ENCODE results near the gene NPEPL1. TPM values are rescaled to one million over a fixed set of nuclear protein-coding genes. Genes with fewer than 3 reads are reported as not detected.

The NPEPL1 gene
- total RNA-seq, 2 experiments from 2014 or later: 13.6 to 15.2 TPM

DNA sequence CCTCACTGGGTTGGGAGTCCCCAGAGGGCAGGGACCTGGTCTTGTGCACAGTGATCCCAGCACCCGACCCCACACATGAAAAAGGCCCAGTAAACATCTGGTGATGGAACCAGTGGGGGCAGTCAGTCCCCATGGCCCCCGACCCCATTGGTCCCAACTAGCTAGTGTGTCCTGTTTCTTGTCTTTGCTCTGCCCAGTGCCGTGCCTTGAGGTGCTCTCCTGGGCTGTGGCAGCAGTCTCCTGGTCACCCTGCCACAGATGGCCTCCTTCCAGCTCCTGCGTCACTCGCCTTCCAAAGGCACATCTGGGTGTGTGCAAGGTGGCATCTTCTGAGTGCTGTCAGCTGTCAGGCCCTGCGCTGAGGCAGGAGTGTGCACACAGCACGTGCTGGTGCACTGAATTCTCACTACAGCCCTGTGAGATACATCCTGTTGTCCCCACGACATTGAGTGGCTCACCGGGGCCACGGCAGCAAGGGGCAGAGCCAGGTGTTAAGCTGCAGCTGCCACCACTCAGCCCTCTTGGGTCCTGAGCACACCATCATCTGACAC is 3.9 kb downstream of the NPEPL1 start:
- Mint-ChIP-seq H3K4me3 (no peak overlapping the region), H3K4me1 (peaks cover 9% of the 10 kb centered on the region), H3K27ac (no peak overlapping the region), H3K9me3 (ENCODE audit: low read depth) (no peaks in the 10 kb centered on the region), H3K36me3 (ENCODE audit: low read depth) (peaks cover 8% of the 10 kb centered on the region), H3K27me3 (no peaks in the 10 kb centered on the region)
- ChIA-PET POLR2A (no interaction called here), CTCF (no interaction called here)
- DNase-seq (peak; percentile 3), ATAC-seq (no peak)
- intact Hi-C loops (cut with DNase I, micrococcal nuclease): no loop called here

DNA sequence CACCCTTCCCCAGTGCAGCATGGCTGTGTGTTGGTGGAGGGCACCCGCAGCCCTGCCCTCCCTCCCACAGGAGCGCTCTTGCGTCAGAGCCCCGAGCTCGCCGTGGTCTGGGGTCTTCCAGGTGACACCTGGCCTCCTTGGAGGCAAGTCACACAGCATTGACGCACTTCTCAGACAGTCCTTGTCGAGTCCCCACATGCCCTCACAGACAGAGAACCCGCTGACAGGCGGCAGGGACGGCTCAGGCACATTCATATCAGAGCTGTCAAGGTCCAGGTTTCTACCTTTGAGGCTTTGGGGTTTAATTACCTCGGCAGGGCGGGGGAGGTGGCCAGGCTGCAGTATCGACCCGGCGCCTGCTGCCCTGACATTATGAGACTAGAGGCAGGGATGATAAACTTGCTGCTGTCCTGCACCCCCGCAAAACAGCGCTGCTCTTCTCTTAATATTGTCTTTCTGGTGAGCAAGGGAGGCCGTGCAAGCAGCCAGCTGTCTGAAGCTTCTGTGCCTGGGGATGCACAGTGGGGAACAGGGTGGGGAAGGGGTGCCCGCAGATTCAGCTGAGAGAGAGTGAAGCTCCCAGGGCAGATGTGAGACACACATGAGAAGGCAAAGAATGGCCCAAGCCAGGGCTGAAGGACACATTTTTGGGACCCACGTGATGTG is 4.7 kb downstream of the NPEPL1 start:
- Mint-ChIP-seq H3K4me1 (peaks cover 9% of the 10 kb centered on the region), H3K27ac (no peak overlapping the region), H3K36me3 (ENCODE audit: low read depth) (peaks cover 8% of the 10 kb centered on the region), H3K9me3 (ENCODE audit: low read depth) (no peaks in the 10 kb centered on the region), H3K4me3 (no peak overlapping the region), H3K27me3 (no peaks in the 10 kb centered on the region)
- CTCF ChIA-PET: interaction anchor here (0.7 kb wide), 1 partner anchor 71 kb away, joined by 3 read pairs; no protein-coding TSS in a partner anchor
- no peak for ATAC-seq
- POLR2A ChIA-PET: no interaction called here
- intact Hi-C loops (cut with DNase I, micrococcal nuclease): no loop called here
- DNase-seq: peak; percentile 2

DNA sequence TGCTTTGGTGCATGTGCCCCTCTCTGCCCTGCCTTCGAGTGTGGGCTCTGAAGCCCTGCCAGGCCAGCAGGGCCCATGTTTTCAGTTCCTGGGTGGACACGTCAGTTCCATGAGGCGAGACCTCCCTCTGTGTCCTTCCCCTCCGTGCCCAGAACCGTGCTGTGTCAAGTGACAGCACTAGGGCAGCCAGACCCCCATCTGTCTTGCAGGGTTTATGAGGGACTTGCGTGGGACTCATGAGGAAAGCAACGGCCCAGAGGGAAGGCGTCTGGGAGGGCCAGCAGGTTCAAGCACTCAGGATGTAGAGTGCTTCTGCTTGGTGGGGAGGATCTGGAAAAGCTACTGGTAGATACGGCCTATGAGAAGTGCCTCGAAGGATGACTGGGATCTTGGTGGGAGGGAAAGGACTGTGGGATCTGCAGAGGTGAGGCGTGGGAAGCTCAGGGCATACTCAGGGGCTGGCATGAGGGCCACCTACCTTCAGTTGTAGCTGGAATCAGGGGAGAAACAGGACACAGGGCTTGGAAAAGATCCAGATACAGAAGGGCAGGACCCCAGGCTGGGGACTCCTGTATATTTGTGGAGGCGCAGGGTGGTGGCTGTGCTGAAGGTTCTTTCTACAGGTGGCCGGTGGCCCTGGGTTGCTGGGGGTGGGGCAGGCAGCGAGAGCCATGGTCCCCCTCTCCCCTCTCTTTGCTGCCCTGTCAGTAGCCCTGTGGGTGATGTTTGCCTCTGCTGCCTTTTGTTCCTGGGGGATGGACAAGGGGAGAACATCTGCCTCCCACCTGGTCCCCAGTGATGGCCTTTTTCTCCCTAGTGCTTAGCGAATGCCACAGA is 5.5 kb downstream of the NPEPL1 start:
- Mint-ChIP-seq H3K4me3 (no peak overlapping the region), H3K4me1 (peaks cover 9% of the 10 kb centered on the region), H3K36me3 (ENCODE audit: low read depth) (peaks cover 15% of the 10 kb centered on the region), H3K9me3 (ENCODE audit: low read depth) (no peaks in the 10 kb centered on the region), H3K27me3 (no peaks in the 10 kb centered on the region), H3K27ac (peak overlapping the region; percentile 2)
- DNase-seq (peak; percentile 2), ATAC-seq (no peak)
- CTCF ChIA-PET: interaction anchor here (0.7 kb wide), 1 partner anchor 72 kb away, joined by 3 read pairs; no protein-coding TSS in a partner anchor
- intact Hi-C loops (cut with DNase I, micrococcal nuclease): no loop called here
- POLR2A ChIA-PET: no interaction called here

DNA sequence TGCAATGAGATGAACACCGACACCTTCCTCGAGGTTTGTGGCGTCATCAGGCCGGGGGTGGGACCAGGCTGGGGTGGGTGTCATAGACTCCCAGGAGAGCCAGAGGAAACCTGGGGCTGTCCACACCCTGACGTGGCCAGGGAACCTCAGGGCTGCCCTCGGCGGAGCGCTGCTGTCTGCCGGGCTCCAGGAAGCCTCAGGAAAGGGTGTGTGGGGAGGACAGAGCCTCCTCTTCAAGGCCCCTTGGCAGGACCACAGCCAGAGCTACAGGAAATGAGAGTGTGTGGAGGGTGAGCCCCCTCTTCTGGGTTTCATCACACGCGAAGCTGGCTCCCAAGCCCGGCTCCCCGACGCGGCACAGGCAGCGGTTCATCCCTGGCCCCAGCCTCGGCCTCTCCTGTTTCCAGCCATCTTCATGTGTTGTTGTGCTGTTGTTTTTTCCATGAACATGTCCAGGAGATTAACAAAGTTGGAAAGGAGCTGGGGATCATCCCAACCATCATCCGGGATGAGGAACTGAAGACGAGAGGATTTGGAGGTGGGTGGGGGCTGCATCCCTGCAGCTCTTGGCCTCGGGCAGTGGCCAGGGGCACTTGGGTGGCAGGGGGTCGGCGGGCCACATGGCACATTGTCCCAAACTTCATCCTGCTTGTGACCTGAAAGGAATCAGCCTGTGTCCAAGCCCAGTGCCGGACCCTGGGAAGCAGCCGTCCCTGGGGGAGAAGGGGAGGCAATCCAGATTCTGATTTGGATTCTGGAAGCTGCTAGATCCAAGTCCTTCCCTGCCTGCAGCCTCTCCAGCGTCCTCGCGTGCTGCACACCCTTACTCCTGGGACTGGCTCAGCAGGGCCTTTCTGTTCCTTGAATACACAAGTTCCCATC is 6.4 kb downstream of the NPEPL1 start:
- Mint-ChIP-seq H3K27ac (no peak overlapping the region), H3K36me3 (ENCODE audit: low read depth) (peaks cover 22% of the 10 kb centered on the region), H3K4me3 (no peak overlapping the region), H3K27me3 (no peaks in the 10 kb centered on the region), H3K4me1 (peaks cover 4% of the 10 kb centered on the region), H3K9me3 (ENCODE audit: low read depth) (no peaks in the 10 kb centered on the region)
- POLR2A ChIA-PET: no interaction called here
- no peak for DNase-seq
- no peak for ATAC-seq
- CTCF ChIA-PET: no interaction called here
- intact Hi-C loops (cut with DNase I, micrococcal nuclease): no loop called here

DNA sequence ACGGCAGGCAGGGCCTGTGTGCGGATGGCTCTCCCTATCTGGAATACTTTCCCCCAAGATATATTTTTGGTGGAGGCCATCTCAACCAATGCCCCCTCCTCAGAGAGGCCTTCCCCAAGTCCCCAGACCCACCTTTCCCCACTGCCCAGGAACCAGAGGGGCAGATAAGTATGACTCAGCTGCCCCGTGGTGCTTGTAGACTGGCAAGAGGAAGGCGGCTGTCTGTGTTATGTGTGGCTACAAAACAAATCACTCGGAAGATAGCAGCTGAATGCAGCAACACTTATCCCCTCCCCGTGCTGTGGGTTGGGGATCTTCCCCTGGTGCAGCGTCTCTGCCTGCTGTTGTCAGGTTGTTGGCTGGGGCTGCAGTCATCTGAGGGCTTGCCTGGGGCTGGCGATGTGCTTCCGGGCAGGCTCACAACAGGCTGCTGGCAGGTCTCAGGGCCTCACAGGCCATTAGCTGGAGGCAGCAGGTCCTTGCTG is 7.1 kb downstream of the NPEPL1 start:
- Mint-ChIP-seq H3K36me3 (ENCODE audit: low read depth) (peaks cover 24% of the 10 kb centered on the region), H3K27me3 (no peaks in the 10 kb centered on the region), H3K4me1 (no peaks in the 10 kb centered on the region), H3K4me3 (no peak overlapping the region), H3K27ac (peak overlapping the region; percentile 40), H3K9me3 (ENCODE audit: low read depth) (no peaks in the 10 kb centered on the region)
- ATAC-seq (no peak), DNase-seq (no peak)
- CTCF ChIA-PET: no interaction called here
- POLR2A ChIA-PET: no interaction called here
- intact Hi-C loops (cut with DNase I, micrococcal nuclease): no loop called here

DNA sequence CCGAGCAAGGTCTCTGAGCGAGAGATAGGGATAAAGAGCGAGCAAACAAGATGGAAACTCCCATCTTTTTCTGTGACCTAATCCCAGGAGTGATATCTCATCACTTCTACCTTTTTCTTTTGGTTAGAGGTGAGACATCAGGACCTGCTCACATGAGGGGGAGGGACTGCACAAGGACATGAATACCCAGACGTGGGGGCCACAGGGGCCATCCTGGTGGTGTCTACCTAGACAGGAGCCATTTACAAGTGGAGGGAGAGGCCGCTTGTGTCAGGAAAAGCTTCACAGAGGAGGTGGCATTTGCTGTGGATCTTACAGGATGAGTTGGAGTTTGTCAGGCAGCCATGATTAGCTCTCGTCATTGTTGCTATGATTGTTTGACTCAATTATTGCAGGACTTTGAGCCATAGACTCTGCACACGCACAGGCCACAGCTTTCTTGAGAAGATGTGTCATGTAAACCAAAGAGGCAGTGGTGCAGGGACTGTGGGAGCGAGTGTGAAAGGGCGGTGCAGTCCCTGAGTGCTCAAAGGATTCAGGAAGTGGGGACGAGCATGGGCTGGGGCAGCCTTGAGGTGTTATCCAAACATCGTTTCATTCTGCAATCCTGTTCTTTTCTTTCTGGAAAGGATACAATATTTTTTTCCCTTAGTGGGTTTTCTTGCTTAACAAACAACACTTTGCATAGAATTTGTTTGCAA is 7.7 kb downstream of the NPEPL1 start:
- CTCF ChIA-PET: no interaction called here
- H3K4me1 Mint-ChIP-seq: no peaks in the 10 kb centered on the region
- peak; percentile 34 for DNase-seq
- no peaks in the 10 kb centered on the region for H3K9me3 Mint-ChIP-seq (ENCODE audit: low read depth)
- intact Hi-C loops (cut with DNase I, micrococcal nuclease): no loop called here
- H3K36me3 Mint-ChIP-seq (ENCODE audit: low read depth): peaks cover 24% of the 10 kb centered on the region
- H3K4me3 Mint-ChIP-seq: no peak overlapping the region
- H3K27me3 Mint-ChIP-seq: no peaks in the 10 kb centered on the region
- peak overlapping the region; percentile 40 for H3K27ac Mint-ChIP-seq
- POLR2A ChIA-PET: interaction anchor here (0.7 kb wide), 1 partner anchor 79 kb away, joined by 4 read pairs; no protein-coding TSS in a partner anchor
- ATAC-seq: peak; percentile 76

DNA sequence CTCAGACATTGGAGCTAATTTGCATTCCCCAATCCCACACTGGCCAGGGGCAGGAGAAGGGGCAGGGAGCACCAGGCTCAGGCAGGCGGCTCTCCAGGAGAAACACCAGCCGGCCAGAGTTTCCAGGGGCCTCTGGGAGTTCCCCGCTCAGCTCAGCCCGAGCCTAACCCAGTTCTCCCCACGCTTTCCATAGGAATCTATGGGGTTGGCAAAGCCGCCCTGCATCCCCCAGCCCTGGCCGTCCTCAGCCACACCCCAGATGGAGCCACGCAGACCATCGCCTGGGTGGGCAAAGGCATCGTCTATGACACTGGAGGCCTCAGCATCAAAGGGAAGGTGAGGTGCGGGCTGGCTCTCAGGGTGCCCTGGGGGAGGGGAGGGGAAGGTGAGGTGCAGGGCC is 8.2 kb downstream of the NPEPL1 start:
- peak; percentile 4 for DNase-seq
- ChIA-PET CTCF (no interaction called here), POLR2A (interaction anchor here (0.7 kb wide), 1 partner anchor 80 kb away, joined by 4 read pairs; no protein-coding TSS in a partner anchor)
- no peak overlapping the region for H3K27ac Mint-ChIP-seq
- no peaks in the 10 kb centered on the region for H3K27me3 Mint-ChIP-seq
- ATAC-seq: no peak
- H3K4me3 Mint-ChIP-seq: no peak overlapping the region
- no peaks in the 10 kb centered on the region for H3K9me3 Mint-ChIP-seq (ENCODE audit: low read depth)
- intact Hi-C loops (cut with DNase I, micrococcal nuclease): no loop called here
- no peaks in the 10 kb centered on the region for H3K4me1 Mint-ChIP-seq
- H3K36me3 Mint-ChIP-seq (ENCODE audit: low read depth): peaks cover 24% of the 10 kb centered on the region

DNA sequence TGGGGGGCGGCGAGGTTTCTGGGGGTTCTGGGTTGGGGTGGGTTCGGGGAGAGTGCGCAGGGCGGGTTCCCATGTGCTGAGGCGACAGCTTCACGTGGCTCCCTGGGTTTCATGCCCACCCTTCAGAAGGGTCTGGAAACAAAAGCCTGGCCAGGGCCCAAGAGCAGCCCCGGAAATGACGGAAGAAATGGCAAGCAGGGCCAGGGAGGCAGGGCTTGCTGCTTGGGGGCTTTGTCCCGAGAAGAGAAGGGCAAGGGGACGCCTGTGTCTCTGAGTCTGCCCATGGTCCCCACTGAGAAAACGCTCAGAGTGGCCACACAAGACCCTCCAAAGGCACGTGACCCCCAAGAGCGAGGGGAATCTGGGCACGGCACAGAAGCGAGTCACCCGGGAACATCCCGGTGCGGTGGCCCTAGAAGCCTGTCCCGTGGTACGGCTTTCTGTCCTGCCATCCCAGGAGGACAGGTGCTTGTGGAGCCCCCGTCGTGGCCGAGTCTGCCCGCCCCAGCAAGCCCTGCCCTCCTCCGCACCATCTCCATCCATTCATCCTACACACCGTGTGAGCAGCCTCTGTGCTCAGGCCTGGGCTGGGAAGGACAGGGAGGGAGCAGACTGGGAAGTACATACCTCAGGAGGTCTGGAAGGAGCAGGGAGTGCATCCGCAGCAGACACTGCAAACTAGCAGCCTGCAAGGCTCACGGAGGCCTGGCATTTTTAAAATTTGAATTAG is 9.0 kb downstream of the NPEPL1 start:
- ATAC-seq (no peak), DNase-seq (peak; percentile 1)
- ChIA-PET POLR2A (no interaction called here), CTCF (no interaction called here)
- peaks cover 24% of the 10 kb centered on the region for H3K36me3 Mint-ChIP-seq (ENCODE audit: low read depth)
- H3K4me3 Mint-ChIP-seq: no peak overlapping the region
- no peaks in the 10 kb centered on the region for H3K9me3 Mint-ChIP-seq (ENCODE audit: low read depth)
- intact Hi-C loops (cut with DNase I, micrococcal nuclease): no loop called here
- H3K4me1 Mint-ChIP-seq: no peaks in the 10 kb centered on the region
- no peaks in the 10 kb centered on the region for H3K27me3 Mint-ChIP-seq
- H3K27ac Mint-ChIP-seq: no peak overlapping the region

DNA sequence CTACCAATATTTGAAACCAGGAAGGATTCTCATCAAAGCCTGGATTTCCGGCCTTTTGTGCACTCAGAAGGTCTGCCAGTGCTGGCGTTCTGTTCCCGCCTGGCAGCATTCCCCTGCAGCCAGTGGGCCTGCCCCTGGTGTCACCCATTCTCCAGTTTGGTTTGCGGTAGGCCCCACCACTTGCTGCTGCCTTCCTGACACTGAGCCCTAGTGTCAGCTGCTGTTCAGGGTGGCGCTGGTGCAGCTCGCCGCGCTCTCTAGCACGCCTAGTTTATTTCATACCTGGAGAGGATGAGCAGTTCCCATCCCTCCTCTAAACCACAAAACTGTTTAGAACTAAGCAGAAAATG is 9.5 kb downstream of the NPEPL1 start:
- Mint-ChIP-seq H3K4me3 (no peak overlapping the region), H3K27me3 (no peaks in the 10 kb centered on the region), H3K27ac (no peak overlapping the region), H3K4me1 (no peaks in the 10 kb centered on the region), H3K36me3 (ENCODE audit: low read depth) (peaks cover 20% of the 10 kb centered on the region), H3K9me3 (ENCODE audit: low read depth) (no peaks in the 10 kb centered on the region)
- CTCF ChIA-PET: interaction anchor here (1.2 kb wide), 1 partner anchor 221 kb away, joined by 6 read pairs; no protein-coding TSS in a partner anchor
- POLR2A ChIA-PET: no interaction called here
- intact Hi-C loops (cut with DNase I, micrococcal nuclease): no loop called here
- DNase-seq: no peak
- no peak for ATAC-seq

DNA sequence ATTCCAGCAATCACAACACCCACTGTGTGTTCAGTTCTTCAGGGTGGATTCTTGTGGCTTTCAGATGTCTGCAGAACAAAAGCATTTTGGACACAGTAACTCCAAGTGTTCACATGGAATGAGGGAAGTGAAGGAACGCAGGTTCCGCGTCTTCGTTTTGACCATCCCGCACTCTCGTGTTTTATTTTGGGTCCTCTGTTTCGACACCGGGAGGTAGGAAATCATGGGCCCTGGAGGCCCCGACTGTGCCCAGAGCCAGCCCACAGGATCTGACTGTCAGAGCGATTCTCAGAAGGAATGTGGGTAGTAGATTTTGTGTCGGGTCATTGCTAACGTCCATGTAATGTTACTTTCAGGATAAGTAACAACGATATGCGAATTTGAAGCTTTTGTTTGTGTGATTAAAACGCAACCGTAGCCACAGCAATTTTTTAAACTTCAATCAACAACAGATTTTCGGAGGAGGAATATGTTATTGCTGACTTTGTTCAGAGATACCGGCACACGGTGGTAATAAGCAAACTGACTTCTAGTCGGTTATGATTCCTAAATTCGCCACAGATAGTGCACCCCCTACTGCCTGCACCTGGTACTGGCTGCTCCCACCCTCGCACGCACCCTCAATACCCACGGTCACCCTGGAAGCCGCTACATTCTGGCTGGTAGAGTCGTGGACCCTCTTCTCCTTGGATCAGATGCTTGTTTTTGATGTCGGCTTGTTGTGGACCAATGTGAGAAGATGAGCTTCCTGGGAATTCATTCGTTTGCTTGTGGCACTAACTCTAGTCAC is 10.5 kb downstream of the NPEPL1 start:
- Mint-ChIP-seq H3K4me1 (no peaks in the 10 kb centered on the region), H3K27ac (no peak overlapping the region), H3K9me3 (ENCODE audit: low read depth) (no peaks in the 10 kb centered on the region), H3K27me3 (no peaks in the 10 kb centered on the region), H3K36me3 (ENCODE audit: low read depth) (peaks cover 20% of the 10 kb centered on the region), H3K4me3 (no peak overlapping the region)
- ChIA-PET POLR2A (no interaction called here), CTCF (interaction anchor here (1.2 kb wide), 2 partner anchors 52 to 222 kb away, joined by 3 to 6 read pairs; partner anchors contain the start of gene STX16)
- intact Hi-C loops (cut with DNase I, micrococcal nuclease): no loop called here
- ATAC-seq (no peak), DNase-seq (peak; percentile 27)
